Right lung (tissue), 5 donors: ENCODE data around the gene LPIN3. TPM values are rescaled to one million over a fixed set of nuclear protein-coding genes. Genes with fewer than 3 reads are reported as not detected.

ENCODE experiments used
- DNase-seq, 2 donors: peaks; one replicate each; pipeline ENCODE4 v3.0.0-alpha.2; 2013
- polyA plus RNA-seq, 5 donors: library from polyadenylated mRNA; unstranded; fragments of 120-200 nt; gene quantifications; one replicate each; pipeline versions ENCODE4 v1.2.1 to v1.2.3, GENCODE V29; 2013; ENCODE audit warnings: inconsistent platforms in 1 of 5, low replicate concordance in 1 of 5; ENCODE audit not compliant: insufficient read length in 5 of 5, insufficient read depth in 1 of 5

The LPIN3 gene
- polyA plus RNA-seq, 5 donors, result 9.1 to 16.8 (median 13.6) TPM

DNA sequence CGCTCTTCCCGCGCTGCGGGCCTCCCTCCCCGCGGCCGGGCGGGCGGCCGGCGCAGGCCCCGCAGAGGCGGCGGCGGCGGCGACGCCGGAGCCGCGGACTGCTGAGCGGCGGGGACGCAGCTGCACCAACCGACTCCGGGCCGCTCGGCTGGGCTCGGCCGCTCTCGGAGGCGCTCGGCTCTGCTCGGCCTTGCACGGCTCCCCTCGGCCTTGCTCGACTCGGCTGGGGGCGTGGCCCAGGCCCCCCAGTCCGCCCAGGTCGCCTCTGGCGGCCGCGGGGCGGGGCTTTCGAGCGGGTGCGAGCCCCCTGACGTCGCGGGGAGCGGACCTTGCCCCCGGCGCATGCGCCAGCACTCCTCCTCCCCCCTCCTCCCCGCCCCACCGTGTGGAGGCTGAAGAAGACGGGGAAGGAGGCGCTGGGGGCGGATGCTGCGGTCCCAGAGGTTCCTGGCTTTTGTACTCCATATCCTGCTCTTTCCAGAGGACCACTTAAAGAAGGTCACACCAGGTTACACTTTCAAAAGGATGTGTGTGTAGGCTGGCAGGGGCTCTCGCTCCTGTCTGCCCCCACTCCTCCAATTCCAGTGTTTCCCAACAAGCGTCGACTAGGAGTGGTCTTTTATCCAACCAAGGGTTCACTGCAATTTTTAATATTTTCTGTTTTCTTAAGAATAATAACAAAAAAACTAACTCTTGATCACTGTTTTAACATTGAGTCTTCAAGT, 22.9 kb upstream of the LPIN3 start, which contains the start of gene ZHX3:
TSS of gene ZHX3 (minus strand) at position 186 of the 725 bp plus-strand sequence. CDS start 112,815 bp downstream, outside the sequence.
- peak; percentile 97 to 98 for DNase-seq

DNA sequence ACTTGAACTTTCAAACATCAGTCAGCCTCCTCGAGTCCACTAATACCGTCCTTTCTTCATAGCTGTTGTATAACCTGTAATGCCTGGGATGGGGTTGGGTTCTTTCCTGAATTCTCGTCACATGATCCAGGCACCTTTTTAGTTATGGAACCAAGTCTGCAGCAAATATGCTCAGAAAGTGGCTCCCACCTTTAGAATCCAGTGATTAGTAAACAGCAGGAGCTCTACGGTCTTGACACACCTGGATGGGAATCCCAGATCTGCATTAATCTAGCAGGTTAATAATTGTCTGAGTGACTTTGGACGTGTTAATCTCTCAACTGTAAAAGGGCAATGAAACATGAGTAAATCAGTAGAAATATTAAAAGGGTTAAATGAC, 22.4 kb upstream of the LPIN3 start:
- DNase-seq, result no peak

DNA sequence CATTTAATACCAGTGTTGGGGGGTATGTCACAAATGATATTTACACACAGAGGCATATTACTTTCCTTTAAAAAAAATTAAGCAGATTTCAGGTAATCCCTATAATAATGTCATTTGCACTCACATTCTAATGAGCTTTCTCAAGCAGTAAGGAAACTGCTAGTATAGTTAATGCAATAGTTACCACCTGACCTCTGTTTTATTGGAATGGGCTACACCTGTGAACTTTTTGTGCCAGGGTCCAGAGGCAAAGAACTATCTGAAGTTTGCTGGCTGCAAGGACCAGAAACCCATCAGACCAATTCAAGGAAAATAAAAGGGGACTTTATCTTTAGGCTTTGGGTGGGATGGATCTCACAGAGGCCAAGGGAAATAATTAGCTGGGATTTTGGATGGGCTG, 20.2 kb upstream of the LPIN3 start:
- DNase-seq, result no peak

DNA sequence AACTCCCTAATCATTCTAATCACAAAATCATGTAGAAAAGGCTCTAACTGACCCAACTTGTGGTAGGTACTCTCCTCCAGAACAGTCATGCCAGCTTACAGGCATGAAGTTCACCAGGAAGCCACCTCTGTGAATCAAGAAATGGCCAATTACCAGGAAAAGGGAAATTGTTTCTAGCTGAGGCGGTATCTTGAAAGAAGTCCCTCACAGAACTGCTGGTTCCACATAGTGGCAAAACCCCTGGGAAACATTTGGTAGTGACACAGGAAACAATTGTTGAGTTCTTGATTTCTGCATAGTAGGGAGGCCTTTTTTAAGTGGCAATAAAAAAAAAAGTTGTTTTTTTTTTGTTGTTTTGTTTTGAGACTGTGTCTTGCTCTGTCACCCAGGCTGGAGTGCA, 19.6 kb upstream of the LPIN3 start:
- no peak for DNase-seq

DNA sequence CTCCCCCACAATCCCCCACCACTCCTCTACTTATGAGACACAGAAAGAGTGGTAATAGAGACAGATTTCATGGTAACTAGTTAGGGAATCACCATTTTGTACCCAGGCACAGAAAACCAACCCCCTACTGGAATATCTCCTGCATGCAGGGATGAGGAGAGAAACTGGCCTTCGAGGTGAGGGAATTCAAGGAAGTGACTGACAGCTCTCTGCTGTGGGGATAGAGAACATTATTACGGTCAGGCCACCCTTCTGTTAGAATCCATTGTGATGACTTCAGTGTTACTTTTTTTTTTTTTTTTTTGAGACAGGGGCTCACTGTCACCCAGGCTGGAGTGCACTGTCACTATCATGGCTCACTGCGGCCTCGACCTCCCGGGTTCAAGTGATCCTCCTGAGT, 13.4 kb upstream of the LPIN3 start:
- DNase-seq, result no peak

DNA sequence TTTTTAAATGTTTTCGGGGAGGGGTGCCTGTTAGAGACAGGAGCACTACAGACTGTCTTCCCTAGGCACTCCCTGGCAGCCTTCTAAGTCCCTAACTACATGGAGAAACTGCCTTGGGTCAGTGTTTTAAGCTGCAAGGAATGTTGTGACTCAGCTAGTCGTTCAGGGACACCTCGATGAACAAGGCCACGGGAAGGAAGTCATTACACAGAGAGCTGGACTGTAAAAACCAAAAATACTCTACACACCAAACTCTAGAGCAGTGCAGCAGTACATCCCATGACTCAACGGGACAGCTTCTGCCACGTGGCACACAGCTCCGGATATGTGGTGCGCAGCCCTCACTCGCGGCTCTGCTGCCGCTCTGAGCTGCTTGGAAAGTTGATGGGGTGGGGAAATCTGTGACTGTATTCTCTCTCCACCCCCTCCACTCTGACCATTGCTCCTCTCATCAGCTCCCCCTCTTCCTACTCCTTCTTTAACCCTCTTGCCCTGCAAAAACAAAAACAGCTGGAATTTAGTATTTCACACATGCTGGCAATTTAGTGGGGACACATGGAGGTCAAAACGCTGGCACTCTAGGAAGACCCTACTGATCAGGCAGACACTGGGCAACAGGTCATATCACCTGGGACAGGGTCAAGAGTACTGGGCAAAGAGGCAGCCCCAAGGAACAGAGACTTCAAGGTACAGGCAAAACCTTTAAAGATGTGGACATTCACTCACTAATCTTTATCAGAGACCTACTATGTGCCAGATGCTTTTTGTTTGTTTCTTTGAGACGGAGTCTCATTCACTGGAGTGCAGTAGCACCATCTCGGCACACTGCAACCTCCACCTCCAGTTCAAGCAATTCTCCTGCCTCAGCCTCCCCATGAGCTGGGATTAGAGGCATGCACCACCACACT, 10.9 kb upstream of the LPIN3 start:
- peak in 1 of 2 donors; percentile 58 for DNase-seq

DNA sequence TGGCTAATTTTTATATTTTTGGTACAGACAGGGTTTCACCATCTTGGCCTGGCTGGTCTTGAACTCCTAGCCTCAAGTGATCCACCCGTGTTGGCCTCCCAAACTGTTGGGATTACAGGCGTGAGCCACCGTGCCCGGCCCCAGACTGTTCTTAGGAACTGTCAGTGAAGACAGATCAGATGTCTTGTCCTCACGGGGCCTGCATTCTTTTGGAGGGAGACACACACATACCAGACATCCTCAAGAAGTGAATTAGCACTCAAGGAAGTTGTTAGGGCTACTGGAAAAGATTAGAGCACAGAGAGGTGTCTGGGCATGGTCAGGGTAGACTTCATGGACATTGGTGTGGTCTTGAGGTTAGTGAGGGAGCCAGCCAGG, 10.3 kb upstream of the LPIN3 start:
- no peak for DNase-seq

DNA sequence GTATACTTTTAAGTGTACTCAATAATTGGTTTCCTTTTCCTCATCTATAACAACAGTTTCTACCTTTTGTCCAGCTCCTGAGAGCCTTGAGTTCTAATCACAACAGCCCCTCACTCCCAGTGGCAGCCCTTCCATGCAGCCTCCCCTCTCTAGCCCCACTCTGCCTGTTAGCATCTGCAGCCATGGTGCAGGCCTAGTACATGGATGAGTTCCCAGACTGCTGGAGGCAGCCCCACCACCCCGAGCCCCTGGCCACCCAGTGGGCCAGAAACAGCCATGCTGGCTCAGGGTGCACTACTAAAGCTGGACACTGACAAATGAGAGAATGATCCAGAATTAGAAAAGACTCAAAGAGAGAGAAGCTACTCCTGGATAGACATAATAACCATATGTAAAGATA, 9.7 kb upstream of the LPIN3 start:
- DNase-seq, result no peak

DNA sequence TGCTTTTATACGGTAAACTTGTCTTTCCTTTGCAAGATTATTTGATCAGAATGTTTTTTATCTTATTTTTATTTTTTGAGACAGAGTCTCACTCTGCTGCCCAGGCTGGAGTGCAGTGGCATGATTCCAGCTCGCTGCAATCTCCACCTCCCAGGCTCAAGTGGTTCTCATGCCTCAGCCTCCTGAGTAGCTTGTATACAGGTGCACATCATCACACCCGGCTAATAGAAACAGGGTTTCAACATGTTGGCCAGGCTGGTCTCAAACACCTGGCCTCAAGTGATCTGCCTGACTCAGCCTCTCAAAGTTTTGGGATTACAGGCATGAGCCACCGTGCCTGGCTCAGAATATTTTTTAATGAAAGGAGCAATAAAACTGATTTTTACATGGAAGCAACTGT, 8.9 kb upstream of the LPIN3 start:
- DNase-seq, result no peak

DNA sequence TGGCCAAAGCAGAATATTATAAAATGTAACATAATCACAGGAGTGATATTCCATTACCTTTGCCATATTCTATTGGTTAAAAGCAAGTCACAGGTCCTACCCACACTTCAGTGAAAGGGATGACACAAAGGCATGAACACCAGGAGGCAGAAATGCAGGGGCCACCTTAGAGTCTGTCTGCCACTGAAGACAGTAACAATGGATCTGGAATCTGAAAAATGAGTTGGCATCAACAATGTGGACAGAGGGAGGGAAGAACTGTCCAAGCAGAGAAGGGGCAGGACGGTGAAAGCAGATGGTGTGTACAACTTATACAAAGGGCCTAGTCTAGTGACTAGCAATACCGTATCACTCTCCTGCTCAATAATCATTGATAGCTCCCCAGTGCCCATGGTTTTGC, 6.6 kb upstream of the LPIN3 start:
- no peak for DNase-seq

DNA sequence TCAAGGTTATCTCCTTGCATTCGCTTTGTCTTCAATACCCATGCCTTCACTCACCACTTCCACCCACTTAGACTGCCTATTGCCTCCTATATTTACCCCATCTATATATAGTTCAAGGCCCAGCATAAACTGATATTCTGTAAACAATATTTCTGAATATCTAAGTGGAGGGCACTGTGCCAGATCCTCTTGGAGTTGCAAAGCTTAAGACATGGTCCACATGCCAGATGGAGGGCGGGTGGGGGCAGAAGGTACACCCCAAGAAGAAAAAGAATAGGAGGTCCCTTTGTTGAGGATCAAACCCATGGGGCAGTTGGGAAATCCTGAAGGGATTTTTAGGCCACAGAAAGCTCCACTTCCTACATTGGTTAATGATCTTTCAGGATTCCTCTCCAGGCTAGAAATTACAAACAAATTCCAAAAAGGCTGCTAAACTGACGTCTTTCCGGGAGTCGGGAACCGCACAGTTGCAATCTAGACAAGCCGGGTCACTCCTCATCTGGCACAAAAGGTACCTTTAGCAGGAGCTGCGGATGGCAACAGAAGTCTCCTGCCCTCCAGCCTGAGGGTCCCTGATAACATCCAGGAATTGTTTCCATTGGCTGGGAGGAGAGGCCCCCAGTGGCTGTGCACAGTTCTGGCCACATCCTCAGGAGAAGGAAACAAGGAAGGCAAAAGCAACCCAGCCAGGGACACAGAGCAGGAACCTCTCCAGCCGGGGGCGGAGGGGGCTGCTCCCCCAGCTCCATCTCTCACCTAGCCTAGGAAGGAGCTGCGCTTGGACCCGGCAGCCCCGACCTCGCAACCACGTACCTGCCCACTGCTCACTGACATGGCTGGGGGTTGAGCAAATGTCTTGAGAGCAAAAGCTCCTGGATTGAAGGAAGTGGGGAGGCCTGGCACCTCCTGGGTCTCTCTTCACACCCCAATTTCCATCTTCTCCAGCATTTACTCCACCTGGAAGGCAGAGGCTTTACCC, 5.9 kb upstream of the LPIN3 start:
- no peak for DNase-seq

DNA sequence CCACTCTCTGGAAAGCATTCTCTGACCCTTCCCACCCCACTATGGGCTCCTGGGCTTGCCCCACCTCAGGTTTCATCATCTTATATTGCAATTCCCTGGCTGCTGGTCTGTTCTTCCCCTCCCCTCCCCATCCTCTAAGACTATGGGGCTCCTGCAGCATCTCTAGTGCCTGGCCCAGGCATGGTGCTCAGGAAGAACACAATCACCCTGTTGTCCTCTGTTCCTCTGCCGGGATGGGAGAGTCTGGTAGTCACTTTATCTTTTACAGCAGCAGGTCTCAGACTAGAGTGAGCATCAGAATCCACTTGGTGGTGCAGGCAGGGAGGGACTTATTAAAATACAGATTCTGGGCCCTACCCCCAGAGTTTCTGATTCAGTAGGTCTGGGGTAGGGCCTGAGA, 5.0 kb upstream of the LPIN3 start:
- DNase-seq, result no peak

DNA sequence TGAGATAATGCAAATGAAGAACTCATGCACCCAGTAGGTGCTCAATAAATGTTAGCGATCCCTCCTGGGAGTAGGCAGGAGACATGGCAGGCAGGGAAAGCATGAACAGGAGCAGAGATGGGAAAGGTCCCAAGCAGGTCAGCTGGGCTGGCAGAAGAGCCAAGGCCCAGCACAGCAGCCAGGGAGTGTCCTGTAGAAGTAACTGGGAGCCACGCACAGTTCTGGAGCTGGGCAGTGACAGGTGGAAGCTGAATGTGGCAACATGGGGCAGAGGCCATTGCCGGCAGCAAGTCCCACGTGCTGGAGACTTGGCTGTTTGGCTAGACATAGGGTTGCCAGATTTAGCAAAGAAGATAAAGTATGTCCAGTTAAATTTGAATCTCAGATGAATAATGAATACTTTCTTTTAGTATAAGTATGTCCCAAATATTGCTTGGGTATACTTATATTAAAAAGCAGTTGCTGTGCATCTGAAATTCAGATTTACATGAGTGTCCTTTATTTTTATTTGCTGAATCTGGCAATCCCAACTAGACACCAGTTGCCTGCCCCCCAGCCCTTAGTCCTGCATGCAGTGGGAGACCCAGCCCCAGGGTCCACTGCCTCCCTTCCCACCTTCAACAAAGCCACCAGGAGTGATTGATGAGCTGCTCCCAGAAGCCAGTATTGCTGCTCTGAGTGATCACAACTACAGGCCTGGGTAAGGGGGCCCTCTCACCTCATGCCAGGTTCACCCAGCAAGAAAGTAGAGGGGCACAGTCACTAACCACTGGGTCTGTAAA, 3.7 kb upstream of the LPIN3 start:
- no peak for DNase-seq

DNA sequence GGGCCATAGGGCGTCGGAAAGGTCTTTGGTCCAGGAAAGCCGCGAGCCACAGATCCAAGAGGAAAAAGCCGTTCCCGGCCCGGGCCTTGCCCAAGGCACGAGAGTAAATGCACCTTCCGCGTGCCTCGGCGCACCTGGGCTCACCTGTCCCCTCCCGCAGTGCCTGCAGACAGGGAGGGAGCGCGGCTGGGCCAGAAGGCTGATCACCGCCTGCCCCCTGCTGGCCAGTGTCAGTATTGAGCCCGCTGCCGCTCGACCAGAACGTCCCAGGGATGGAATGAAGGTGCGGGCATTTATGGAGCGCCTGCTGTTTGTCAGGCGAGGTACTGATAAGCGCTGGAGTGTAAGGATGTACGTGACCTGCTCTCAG, 679 bp upstream of the LPIN3 start:
- peak; percentile 65 to 68 for DNase-seq

DNA sequence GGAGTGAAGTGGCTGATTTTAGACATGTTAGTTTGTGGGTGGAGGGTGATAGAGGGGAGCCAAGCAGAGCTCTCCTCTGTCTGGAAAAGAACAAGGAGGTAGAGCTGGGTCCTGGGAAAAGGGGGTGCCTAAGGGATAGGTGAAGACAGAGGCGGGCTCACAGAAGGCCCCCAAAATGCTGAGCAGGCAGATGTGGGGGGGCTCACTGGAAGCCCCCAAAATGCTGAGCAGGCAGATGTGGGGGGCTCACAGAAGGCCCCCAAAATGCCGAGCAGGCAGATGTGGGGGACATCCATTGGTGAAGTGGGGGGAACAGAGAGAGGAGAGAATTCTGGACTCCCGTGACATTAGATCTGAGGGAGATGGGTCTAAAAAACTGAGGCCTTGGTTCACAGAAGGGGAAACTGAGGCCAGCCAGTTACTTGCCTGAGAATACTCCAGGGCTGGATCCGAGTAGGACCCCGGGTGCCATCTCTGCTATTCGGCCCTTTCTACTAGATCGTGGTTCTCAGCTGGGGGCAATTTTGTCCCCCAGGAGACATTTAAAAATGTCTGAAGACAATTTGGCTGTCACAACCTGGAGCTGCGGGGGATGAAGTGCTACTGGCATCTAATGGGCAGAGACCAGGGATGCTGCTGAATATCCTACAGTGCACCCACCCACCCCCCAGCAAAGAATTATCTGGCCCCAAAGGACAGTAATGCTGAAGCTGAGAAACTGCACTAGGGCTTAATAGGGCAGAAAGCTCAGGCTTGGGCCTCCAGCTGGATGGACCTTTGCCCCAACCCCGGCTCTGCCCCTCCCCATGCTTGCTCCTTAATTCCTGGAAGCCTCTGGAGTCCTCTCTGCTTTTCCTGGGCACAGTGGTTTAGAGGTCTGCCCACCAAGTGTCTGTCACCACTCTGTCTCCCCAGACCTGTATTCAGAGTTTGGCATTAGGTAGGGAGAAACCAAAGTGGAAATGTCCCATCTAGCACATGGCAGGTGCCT, 2.1 kb downstream of the LPIN3 start:
- no peak for DNase-seq

DNA sequence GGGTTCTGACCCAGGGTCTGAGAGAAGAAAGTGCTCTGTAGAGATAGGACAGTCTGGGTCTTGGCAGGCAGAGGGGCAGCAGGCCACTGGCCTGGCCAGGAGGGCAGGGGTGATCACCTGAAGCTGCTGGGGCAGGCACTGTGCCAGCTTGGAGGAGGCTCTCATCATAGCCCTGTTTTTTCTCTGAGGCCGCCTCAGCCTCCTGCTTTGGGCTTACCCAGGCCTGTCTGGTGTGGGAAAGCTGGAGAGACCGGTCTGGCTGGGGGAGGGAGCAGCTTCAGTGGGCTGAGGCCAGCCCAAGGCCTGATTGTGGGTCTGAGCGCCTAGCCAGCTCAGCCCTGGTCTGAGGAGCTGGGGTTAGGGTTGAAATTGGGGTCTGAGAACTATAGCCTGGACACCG, 3.9 kb downstream of the LPIN3 start:
- no peak for DNase-seq

DNA sequence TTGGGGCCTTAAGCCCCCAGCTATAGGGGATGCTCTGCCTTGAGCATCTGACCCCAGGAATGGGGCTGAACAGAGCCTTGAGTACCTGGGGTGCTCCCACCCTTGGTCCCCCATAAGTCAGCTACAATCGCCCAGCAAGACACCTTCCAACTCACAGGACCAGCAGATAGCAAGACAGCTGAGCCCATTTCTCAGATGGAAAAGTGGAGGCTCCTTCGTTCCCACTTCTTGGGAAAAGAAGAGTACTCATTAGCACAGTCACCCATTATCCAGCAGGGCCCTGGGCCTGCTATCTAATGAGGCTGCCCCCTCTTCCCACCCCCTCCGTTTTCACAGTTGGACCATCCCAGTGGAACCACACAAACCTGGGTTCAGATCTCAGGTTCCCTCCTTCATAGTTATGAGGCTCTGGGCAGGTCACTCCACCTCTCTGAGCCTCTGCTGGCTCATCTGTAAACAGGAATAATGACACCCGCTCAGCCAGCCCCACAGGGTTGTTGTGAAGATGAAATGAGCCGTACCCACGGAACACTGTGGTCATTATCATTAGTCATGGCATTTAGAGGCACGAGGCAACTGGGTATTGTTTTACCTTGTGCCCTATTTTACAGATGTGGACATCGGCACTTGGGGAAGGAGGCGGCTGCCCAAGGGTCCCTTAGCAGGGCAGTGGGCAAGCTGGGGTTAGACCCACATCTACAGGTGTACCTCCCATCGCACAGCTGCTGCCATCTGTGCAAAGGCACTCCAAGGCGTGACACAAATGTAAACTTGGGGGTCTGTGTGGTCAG, 4.5 kb downstream of the LPIN3 start:
- DNase-seq, result no peak

DNA sequence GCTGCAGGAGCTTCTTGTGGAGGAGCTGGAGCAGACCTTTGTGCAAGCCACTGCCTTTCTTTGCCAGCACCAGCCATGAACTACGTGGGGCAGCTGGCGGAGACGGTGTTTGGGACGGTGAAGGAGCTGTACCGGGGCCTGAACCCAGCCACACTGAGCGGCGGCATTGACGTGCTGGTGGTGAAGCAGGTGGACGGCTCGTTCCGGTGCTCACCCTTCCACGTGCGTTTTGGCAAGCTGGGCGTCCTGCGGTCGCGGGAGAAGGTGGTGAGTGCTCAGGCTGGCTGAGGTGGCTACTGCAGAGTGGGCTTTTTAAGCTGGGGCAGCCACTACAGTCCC, 5.1 kb downstream of the LPIN3 start:
- DNase-seq, result no peak
